ENCODE measurements around the gene PIPOX.

PIPOX gene, protein sequence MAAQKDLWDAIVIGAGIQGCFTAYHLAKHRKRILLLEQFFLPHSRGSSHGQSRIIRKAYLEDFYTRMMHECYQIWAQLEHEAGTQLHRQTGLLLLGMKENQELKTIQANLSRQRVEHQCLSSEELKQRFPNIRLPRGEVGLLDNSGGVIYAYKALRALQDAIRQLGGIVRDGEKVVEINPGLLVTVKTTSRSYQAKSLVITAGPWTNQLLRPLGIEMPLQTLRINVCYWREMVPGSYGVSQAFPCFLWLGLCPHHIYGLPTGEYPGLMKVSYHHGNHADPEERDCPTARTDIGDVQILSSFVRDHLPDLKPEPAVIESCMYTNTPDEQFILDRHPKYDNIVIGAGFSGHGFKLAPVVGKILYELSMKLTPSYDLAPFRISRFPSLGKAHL

GRCh38 chr17:29042679-29043538, at the start of gene PIPOX:
Gene PIPOX (plus strand): TSS chr17:29043141. CDS start chr17:29043226, 85 bp downstream.
- no peaks in the 10 kb centered on the region for H3K79me2 ChIP-seq (ENCODE audit: insufficient read depth, low read depth)
- no peak within 1 kb of the TSS for H3K4me3 ChIP-seq (IDR thresholded peaks at IDR 0.05; ENCODE audit: insufficient read depth, low read depth, low read length)
- H2AFZ ChIP-seq (ENCODE audit: low read depth) = peak within 1 kb of the TSS; percentile 45; the same call in 1 of the 2 replicates
- TF ChIP-seq CTCF (conservative IDR thresholded peaks at IDR 0.05; ENCODE audit: low read depth, low read length) = no peak
- H3K4me1 ChIP-seq (ENCODE audit: low read depth, poor library complexity, severe bottlenecking) = peaks cover 17% of the 10 kb centered on the region
- peak within 1 kb of the TSS; percentile 72; the same call in 1 of the 2 replicates for H3K4me2 ChIP-seq
- H3K9ac ChIP-seq = no peak within 1 kb of the TSS
- H3K36me3 ChIP-seq (ENCODE audit: insufficient read depth) = no peaks in the 10 kb centered on the region
- no peak within 1 kb of the TSS for H3K27ac ChIP-seq
- peaks cover 7% of the 10 kb centered on the region; the same call in 1 of the 2 replicates for H3K27me3 ChIP-seq (ENCODE audit: insufficient read depth, low read depth)
- no peaks in the 10 kb centered on the region for H4K20me1 ChIP-seq (ENCODE audit: insufficient read depth)

- H3K27me3 ChIP-seq (ENCODE audit: insufficient read depth, low read depth) = peaks cover 45% of the 10 kb centered on the region
- no peak overlapping the region for H2AFZ ChIP-seq (ENCODE audit: low read depth)
- no peak for TF ChIP-seq CTCF (conservative IDR thresholded peaks at IDR 0.05; ENCODE audit: low read depth, low read length)
- no peaks in the 10 kb centered on the region for H3K36me3 ChIP-seq (ENCODE audit: insufficient read depth)
- no peak overlapping the region for H3K4me3 ChIP-seq (IDR thresholded peaks at IDR 0.05; ENCODE audit: insufficient read depth, low read depth, low read length)
- H3K4me2 ChIP-seq = no peak overlapping the region
- no peak overlapping the region for H3K9ac ChIP-seq
- no peaks in the 10 kb centered on the region for H3K4me1 ChIP-seq (ENCODE audit: low read depth, poor library complexity, severe bottlenecking)
- no peaks in the 10 kb centered on the region for H3K79me2 ChIP-seq (ENCODE audit: insufficient read depth, low read depth)
- H4K20me1 ChIP-seq (ENCODE audit: insufficient read depth) = no peaks in the 10 kb centered on the region
- no peak overlapping the region for H3K27ac ChIP-seq
These were observed 49.1 kb upstream of the PIPOX start for GRCh38 chr17:28993645-28994426.

DNA sequence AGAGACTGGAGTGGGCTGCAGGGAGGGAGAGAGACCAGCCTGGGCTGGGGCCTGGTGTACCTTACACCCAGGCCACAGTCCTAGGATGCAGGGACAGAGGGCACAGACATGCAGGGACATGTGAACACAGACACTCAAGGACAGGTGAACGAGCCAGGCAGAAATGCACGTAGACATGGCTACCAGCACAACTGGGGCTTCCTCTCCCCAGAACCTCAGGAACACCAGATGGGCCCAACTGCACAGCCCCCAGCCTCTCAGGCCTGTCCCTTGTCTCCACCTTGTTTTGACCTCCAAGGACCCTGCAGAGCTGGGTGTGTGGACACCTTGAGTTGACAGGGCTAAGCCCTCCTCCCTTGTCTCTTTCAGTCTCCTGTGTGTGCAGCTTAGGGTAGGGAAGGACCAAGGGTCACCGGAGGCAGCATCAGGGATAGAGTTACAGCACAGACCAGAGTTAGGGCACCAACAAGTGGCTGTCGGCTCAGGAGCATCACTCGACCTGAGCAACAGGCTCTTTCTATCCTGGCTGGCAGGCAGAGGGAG, 46.3 kb upstream of the PIPOX start:
- no peaks in the 10 kb centered on the region for H4K20me1 ChIP-seq (ENCODE audit: insufficient read depth)
- H3K4me2 ChIP-seq = no peak overlapping the region
- no peak overlapping the region for H3K9ac ChIP-seq

More for the DNA sequence above, 46.3 kb upstream of the PIPOX start:
- H2AFZ ChIP-seq (ENCODE audit: low read depth) = no peak overlapping the region
- H3K79me2 ChIP-seq (ENCODE audit: insufficient read depth, low read depth) = no peaks in the 10 kb centered on the region
- H3K27me3 ChIP-seq (ENCODE audit: insufficient read depth, low read depth) = peaks cover 49% of the 10 kb centered on the region
- H3K27ac ChIP-seq = no peak overlapping the region
- TF ChIP-seq CTCF (conservative IDR thresholded peaks at IDR 0.05; ENCODE audit: low read depth, low read length) = no peak
- no peaks in the 10 kb centered on the region for H3K36me3 ChIP-seq (ENCODE audit: insufficient read depth)
- no peaks in the 10 kb centered on the region for H3K4me1 ChIP-seq (ENCODE audit: low read depth, poor library complexity, severe bottlenecking)
- no peak overlapping the region for H3K4me3 ChIP-seq (IDR thresholded peaks at IDR 0.05; ENCODE audit: insufficient read depth, low read depth, low read length)
